ENCODE data around the gene HEBP2.

GRCh38 chr6:138387577-138388368 lies 16.2 kb upstream of the HEBP2 start:
- no peak for TF ChIP-seq CTCF (IDR thresholded peaks at IDR 0.05)
- no peak for TF ChIP-seq POLR2A (IDR thresholded peaks at IDR 0.05)
